Superior temporal gyrus (tissue), 1 donor: Measurements from ENCODE around the gene MRPL43.
A peak's percentile ranks its signal among the peaks of the same experiment; 100 is the strongest.

ENCODE experiments used
- DNase-seq: peaks from one replicate; pipeline ENCODE4 v3.0.0-alpha.2; 2016; ENCODE audit errors: extremely low spot score

The MRPL43 gene

GRCh38 chr10:101020427-101021075 lies 33.3 kb upstream of the MRPL43 start:
- no peak for DNase-seq

- DNase-seq = no peak
These were observed 32.1 kb upstream of the MRPL43 start for GRCh38 chr10:101019440-101019703.

- peak; percentile 84 for DNase-seq
These were observed 31.5 kb upstream of the MRPL43 start for GRCh38 chr10:101018600-101019439.

- no peak for DNase-seq
These were observed 30.9 kb upstream of the MRPL43 start for GRCh38 chr10:101018118-101018599.

- DNase-seq = no peak
These were observed 29.5 kb upstream of the MRPL43 start for GRCh38 chr10:101016814-101017213.

- no peak for DNase-seq
These were observed 28.3 kb upstream of the MRPL43 start for GRCh38 chr10:101015582-101015973.

GRCh38 chr10:101014966-101015581 lies 27.8 kb upstream of the MRPL43 start:
- DNase-seq = no peak

- DNase-seq = peak; percentile 95
These were observed 27.1 kb upstream of the MRPL43 start for GRCh38 chr10:101014230-101014884.

- DNase-seq = no peak
These were observed 26.1 kb upstream of the MRPL43 start for GRCh38 chr10:101013365-101013825.

GRCh38 chr10:101012525-101013364 lies 25.4 kb upstream of the MRPL43 start:
- DNase-seq = peak; percentile 98

- DNase-seq = no peak
These were observed 24.5 kb upstream of the MRPL43 start for GRCh38 chr10:101011517-101012423.

GRCh38 chr10:101010329-101010728 lies 23.0 kb upstream of the MRPL43 start:
- no peak for DNase-seq

- peak; percentile 92 for DNase-seq
These were observed 21.6 kb upstream of the MRPL43 start for GRCh38 chr10:101008823-101009423.

- DNase-seq = no peak
These were observed 20.9 kb upstream of the MRPL43 start for GRCh38 chr10:101007915-101008822.

- peak; percentile 40 for DNase-seq
These were observed 19.9 kb upstream of the MRPL43 start for GRCh38 chr10:101007099-101007711.

- no peak for DNase-seq
These were observed 19.3 kb upstream of the MRPL43 start for GRCh38 chr10:101006593-101007098.

- DNase-seq = no peak
These were observed 18.7 kb upstream of the MRPL43 start for GRCh38 chr10:101005869-101006567.
